ENCODE results near the gene WDFY2.

GRCh38 chr13:51814825-51815650 lies 230.8 kb downstream of the WDFY2 start:
- TF ChIP-seq CTCF (conservative IDR thresholded peaks at IDR 0.05), result peak; percentile 85
- TF ChIP-seq EZH2 (IDR thresholded peaks at IDR 0.05; ENCODE audit: low read depth), result no peak

Measured in PC-9 (cell line).